Hindlimb muscle (tissue), 1 donor: ENCODE measurements around the gene ADAP1. TPM values are rescaled to one million over a fixed set of nuclear protein-coding genes. Genes with fewer than 3 reads are reported as not detected.

Experiments
- DNase-seq: peaks from one replicate; pipeline ENCODE4 v3.0.0-alpha.2; 2013
- polyA plus RNA-seq: library from polyadenylated mRNA; unstranded; fragments of 120-200 nt; gene quantifications from one replicate; pipeline ENCODE4 v1.2.1, GENCODE V29; 2013; ENCODE audit not compliant: insufficient read length

ADAP1 gene
- polyA plus RNA-seq, 1 donor = 2.1 TPM

DNA sequence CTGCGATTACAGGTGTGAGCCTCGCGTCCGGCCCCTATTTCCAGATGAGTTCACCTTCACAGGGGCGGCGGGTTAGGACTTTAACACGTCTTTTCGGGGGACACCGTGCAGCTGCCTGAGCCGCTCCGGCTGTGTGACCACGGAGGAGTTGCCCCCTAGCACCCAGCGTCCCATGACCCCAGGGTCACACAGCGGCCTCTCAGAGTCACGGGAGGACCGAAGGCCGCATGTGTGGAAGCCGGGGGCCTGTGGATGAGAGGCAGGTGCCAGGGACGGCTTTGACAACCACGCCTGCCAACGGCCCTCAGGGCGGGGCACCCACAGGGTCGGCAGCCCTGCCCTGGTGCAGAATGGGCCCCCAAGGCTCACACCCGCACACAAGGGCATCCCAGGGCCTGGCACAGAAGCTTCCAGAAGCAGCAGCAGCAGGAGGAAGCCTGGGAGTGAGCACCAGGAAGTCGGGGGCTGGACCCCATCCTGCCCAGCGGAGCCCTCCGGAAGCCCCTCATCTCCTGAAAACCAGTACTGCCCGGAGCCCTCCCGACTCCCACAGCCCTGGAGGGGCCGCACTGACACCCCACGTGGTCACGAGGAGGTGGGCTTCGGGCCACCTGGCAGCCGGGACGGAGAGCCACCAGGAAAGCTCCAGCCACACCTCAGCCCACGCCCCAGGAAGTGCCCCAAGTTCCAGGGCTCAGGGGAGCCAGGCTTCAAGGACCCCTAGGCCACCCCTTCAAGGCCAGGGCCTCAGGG lies 32.7 kb downstream of the ADAP1 start:
- DNase-seq = no peak

DNA sequence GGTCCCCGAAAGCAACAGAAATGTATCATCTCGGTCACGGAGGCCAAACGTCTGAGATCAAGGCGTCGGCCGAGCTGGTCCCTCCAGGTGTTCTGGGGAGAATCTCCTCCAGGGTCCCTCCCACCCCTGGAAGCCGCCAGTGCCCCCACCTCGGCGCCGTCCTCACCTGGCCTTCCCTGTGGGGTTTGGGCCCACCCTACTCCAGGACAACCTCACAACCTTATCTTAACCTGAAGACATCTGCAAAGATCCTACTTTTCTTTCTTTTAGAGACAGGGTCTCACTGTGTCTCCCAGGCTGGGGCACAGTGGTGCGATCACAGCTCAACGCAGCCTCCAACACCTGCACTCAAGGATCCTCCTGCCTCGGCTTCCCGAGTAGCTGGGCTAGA lies 33.4 kb downstream of the ADAP1 start:
- DNase-seq = no peak

DNA sequence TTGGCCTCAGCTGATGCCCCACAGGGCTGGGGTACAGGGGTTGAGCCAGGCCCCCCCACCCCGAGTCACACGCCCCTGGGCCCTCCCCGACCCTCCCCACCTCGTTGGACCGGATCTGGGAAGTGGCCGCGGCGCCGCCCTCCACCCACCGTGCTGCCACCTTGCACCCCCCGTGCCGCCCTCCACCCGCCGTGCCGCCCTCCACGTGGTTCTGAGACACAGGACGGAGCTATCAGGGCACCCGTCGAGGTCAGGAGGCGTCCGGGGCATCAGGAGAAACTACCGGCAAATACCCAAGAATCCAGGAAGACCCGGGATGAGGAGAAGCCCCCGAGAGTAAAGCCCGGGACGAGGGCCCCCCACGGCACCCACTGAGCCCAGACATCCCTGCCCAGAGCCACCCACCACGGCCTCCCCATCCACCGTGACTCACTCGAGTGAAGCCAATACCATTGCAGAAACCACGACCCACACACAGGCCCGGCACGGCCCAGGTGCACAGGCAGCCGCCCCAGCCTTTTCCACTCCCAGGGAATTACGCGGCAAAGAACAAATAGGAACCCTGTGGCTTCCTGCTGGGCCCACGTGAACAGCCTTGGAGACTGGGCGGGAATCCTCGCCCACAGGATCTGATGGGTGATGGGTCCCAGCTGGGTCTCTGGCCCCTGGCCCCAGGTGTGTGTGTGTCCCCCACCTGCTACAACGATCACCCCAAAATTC lies 34.0 kb downstream of the ADAP1 start:
- DNase-seq = no peak

DNA sequence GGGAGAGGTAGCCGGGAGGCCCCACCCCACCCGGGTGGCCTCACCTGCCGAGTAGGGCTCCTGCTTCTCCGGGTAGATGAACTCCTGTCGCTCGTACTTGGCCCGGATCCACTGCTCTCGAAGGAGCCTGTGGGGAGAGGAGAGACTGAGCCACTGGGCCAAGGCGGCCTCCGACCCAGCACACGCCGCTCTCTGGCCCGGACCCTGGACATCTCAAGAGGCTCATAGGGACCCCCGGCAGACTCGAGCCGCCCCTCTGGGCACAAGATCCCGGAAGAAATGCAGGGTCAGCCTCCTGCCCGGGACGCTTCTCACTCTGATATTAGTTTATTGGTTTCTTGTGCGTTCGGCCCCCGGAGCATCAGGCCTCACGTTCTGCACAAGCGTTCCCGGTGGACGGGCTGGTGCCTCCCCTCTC lies 34.5 kb downstream of the ADAP1 start:
- DNase-seq = no peak

DNA sequence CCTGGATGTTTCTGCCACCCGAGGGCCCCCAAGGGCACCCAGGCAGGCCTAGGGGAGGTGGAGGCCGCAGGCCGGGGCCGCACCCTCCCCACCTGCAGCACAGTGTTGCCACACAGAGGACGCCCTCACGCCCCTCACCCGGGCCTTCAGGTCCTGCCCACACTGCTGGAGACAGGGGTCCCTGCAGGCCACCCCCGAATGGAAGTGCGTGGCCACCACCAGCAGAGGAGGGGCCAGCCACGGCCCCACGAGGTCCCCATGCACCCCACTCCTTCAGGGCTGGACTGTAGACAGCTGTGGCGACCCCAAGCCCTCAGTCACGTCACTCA lies 35.4 kb downstream of the ADAP1 start:
- DNase-seq = no peak

DNA sequence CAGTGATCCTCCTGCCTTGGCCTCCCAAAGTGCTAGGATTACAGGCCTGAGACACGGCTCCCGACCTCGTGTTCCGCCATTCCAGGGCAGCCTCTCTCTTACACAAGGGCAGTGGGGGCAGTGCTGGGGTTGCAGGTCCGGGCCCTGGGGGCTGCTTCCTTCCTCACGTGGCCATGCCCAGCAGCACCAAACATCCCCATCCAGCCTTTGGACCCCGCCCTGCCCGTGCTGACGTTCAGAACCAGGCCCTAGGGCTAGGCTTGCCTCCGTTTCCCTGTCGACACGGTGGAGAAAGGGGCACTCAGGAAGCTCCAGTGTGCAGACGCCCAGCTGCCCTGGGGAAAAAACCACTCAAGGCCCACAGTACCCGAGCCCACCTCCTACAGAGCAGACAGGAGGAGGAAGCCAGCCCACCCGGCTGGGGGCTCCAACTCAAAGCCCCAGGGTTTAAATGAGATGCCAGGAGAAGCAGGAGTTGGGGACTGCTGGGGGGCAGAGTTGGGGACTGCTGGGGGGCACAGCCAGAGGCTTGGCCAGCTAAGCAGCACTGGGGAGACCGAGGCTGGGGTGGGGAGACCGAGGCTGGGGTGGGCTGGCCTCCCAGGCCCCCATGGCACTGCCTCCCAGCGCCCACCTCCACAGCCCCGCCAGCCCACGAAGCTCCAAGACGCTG lies 35.9 kb downstream of the ADAP1 start:
- DNase-seq = no peak

DNA sequence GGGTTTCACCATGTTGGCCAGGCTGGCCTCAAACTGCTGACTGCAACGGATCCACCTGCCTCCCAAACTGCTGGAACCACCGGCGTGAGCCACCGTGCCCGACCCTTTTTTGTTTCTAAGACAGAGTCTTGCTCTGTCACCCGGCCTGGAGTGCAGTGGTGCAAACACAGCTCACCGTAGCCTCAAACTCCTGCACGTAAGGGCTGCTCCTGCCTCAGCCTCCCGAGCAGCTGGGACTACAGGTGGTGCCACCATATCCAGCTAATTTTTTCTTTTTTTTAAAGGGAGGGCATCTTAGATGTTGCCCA lies 36.4 kb downstream of the ADAP1 start:
- no peak for DNase-seq

DNA sequence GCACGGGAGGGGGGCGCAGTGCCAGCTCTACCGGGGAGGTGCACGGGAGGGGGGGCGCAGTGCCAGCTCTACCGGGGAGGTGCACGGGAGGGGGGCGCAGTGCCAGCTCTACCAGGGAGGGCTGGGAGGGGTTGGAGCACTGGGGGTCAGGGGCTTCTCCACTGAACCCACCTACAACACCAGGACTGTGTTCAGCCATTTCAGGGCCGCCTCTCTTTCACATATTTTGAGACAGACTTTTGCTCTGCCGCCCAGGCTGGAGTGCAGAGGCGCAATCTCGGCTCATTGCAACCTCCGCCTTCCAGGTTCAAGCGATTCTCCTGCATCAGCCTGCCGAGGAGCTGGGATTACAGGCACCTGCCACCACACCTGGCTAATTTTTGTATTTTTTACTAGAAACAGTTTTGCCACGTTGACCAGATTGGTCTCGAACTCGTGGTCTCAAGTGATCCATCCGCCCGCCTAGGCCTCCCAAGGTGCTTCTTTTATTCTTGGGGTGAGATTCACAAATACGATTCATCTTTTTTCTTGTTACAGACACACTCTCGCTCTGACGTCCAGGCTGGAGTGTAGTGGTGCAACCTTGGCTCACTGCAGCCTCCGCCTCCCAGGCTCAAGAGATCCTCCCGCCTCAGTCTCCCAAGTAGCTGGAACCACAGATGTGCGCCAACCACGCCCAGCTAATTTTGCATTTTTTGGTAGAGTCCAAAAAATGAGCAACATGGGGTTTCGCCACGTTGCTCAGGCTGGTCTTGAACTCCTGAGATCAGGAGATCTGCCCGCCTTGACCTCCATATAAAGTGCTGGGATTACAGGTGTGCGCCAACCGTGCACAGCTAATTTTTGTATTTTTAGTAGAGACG lies 37.0 kb downstream of the ADAP1 start:
- DNase-seq = no peak

DNA sequence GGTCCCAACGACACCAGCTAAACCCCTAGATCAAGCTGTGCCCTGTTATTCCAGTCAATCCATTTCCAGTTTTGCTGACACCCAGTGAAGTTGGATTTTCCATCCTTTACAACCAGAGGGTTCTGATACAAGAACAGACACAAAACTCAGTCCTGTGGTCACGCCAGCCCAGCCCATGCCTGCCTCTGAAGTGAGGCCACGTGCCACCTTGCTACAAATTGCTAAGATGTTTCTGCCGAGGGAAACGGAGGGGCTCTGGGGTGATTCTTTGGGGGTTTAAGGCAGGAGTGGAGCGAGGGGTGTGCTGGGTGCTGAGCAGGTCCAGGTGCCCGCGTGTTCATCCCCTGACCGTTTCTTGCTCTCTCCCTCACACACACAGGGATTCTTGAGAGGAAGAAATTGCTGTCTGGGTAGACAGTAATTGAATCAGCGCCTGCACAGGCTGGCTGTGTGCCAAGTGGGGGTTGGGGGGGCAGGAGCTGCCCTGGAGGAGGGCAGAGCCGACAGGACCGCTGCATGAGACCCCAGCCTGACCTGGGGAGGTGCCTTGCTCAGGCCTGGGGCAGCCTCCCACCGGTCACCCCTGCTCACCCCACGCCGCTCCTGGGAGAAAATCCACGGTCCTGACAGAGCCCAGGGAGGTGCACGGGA lies 38.1 kb downstream of the ADAP1 start:
- no peak for DNase-seq

DNA sequence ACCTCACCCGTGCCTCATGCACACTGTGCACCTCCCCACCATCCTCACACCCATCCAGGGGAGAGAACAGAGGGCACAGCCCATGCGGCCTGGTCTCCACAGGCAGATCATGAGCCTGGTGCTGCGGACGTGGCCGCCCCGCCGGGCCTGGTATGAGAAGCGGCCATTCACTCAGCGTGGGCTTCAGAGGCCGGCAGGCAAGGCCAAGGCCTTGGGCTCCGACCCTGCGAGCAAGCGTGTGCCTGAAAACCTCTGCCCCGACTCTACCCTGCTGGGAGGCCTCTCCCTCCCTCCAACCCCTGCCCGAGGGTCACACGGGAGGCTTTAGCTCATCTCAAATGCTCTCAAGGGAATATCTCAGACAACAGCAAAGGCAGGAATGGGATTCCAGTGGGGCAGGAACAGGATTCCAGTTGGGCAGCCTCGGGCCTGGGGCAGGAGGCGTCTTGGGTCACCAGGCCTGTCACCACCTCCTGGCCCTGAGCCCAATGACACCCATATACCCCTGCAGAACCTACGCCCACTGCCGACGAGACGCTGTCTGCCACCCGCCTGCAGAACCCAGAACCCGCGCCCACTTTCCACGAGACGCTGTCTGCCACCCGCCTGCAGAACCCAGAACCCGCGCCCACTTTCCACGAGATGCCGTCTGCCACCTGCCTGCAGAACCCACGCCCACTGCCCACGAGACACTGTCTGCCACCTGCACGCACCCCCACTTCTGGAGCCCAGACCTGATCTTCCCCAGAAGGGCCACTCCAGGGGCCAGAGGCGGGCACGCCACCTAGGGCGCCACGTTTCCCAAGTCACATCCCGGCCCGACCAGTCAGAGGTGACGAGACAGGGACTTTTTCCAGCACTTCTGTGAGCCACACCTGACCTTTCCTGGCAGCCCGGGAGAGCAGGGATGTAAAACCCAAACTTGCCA lies 38.9 kb downstream of the ADAP1 start:
- DNase-seq = no peak

DNA sequence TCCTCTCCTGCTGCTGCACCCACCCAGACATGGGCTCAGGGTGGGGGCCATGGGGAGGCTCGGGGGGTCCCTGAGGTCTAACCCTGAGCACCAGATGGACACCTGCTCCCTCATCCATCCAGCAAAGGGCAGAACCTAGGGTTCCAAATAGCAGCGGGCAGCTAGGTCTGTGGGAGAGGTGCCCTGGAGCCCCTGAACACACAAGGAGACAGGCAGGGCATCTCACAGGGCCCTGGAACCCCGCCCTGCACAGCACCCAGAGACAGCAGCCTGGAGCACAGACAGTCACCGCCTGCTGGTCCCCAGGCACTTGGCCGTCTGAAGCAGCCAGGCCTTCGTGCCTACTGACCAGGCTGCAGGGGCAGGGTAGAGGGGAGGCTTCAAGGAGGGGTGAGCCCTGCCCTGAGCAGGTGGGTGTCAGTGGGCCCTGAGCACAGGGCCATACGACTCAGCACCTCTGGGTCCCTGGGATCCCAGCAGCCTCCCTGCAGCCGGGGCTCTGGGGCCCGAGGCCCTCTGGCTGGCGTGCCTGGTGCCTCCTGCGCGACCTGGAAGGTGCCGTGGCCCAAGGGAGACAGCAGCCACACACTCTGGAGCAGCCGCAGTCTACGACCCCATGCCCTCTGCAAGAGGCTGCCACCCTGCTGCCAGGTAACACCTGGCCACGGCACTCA lies 39.8 kb downstream of the ADAP1 start:
- DNase-seq = no peak

DNA sequence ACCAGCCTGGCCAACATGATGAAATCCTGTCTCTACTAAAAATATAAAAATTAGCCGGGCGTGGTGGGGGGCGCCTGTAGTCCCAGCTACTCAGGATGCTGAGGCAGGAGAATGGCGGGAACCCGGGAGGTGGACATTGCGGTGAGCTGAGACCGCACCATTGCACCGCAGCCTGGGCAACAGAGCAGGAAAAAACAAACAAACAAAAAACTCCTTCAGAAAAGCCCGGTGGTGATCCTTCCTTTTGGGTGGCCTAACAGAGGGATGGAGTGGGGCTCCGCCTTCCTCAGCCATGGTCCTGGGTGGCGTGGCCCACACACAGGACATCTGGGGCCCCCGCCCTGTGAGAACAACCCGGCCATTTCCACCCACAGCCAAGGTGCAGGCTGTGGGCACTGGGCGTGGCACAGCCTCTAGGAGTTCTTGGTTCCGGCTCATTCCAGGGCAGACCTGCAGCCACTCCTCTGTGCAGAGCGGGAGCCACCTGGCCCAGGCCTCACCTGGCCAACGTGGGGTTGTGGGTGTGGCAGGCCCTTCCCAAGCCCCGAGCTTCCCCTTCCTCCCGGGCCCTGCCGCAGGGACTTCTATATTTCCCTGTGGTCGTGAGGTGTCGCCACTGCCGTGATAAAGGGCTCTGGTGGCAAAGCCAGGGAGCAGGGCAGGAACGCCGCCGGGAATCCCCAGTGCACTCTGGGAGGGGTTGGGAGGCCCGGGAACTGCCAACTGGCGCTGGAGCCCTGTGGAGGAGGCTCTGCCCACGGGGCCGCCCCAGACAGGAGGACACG lies 40.6 kb downstream of the ADAP1 start:
- no peak for DNase-seq

DNA sequence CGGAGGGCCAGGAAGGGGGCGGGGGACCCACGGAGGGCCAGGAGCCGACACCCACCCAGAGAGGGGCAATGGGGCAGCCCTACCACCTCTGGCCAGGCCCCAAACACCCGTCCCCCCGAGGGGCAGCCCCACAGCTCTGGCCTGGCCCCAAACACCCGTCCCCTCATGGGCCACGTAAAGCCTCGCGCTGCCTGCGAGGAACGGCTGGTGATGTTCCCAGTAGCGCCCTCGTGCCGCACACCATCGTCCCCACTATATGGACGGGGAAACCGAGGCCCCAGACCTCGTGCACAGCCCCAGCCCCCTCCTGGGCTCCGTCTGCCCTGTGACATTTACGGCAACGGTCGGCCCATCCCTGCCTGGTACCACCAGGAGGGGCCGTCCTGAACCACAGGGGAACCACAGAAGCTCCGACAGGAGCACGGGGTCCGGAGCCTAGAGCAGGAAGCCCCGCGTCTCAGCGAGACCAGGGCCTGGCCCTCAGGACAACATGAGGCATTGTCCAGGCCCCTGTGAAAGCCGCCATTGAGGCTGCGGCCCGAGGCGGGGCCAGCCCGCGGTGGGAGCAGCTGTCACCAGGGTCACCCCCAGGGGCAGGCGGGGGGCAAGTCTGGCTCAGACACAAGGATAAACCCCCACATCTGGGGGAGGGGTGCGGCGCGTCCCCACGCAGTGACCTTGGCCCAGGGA lies 42.5 kb downstream of the ADAP1 start:
- DNase-seq = no peak

DNA sequence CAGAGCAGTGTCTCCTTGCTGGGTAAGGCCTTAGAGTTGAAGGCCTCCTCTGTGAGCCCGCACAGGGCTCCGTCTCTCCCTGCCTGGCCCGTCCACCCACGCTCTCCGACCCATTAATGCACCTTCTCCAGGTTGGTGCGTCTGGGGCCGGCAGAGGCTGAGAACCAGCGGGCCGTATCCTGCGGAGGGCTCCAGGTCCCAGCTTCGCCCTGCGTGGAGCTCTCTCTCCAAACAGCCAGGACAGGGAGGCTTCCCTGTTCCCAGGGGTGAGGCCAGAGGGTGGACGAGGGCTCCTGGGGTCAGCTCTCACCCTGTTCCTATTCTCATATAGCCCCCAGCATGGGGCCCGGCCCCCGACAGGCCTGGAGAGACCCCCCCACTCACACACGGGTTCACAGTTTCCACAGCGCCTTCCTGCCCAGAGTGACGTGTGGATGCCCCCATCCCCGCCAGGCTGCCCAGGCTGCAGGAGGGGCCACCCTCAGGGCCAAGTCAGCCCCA lies 43.5 kb downstream of the ADAP1 start:
- DNase-seq = no peak

DNA sequence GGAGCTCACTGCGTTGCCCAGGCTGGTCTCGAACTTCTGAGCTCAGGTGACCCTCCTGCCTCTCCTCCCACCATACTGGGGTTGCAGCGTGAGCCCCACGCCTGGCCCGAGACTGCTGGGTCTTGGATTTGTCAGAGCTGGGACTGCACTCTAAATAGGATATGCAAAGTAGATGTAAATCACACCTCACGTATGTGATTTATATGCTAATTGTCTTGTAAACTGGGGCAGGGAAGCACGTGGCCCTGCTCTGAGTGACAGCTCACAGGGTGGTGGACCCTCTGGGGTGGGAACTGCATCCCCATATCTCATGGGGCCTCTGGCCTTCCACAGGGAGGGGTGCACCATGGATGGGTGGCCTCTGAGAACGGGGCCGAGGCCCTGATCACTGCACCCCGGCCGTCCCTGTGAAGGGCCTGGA lies 44.0 kb downstream of the ADAP1 start:
- no peak for DNase-seq

DNA sequence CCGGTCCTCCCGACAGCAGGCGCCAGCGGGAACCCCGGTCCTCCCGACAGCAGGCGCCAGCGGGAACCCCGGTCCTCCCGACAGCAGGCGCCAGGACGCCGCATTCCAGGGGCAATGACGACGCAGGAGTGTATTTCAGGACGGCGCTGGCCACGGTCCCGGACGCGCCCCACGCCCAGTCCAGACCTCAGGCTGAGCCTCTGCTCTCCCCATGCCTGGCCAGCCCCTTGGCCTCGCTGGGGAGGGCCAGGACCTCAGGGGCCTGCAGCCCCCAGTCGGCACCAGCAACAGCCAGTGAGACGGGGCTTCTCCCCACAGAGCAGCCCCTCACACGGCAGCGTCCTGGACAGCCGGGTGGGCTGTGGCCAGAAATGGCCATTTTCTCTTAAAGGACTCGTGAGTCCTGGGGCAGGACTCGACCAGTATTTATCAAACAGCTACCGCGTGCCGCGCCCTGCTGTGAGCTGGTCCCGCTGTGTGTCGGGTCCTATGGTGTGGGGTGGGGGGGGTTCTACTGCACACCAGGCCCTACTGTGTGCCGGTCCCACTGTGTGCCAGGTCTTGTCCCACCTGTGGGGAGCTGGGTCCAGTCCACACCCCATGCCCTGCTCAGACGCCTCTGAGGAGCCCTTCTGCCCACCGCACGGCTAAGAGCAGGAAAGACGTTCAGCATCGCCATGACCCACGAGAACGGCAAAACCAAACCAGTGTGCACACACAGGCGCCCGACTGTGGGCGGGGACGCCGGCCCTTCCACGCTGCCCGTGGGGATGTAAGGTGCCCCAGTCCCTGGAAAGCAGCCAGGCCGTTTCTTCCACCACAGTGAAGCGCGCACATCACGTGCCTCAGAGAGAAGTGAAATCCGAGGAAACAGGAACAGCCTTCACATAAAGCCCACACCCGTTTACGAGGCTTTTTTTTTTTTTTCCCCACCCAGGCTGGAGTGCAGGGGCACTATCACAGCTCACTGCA lies 44.8 kb downstream of the ADAP1 start:
- peak; percentile 57 for DNase-seq

DNA sequence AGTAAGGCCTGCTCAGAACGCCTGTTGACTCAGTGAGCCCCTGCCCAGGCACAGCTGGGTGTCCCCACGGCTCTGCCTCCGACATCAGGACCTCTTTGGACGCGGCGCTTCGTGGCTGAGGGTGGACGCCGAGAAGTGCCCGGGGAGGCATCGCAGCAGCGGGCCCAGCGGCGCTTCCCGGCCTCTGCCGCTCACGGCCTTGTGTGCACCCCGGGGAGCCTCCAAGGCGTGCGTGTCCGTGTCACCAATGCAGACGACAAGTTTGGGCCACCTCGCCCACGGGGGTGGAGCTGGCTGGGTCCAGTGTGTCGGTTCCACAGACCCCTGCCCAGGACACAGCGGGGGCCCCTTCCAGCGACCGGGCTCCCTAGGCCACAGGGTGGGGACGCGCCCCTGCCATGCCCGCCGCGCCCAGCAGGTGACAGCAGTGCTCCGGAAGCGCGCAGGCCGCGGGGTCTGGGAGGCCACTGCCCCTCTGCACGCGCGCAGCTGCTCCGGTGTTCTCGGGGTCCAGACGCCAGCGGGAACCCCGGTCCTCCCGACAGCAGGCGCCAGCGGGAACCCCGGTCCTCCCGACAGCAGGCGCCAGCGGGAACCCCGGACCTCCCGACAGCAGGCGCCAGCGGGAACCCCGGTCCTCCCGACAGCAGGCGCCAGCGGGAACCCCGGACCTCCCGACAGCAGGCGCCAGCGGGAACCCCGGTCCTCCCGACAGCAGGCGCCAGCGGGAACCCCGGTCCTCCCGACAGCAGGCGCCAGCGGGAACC lies 45.7 kb downstream of the ADAP1 start:
- DNase-seq = peak; percentile 66
